Esophagus squamous epithelium (tissue), 5 donors: ENCODE data around the gene ANGEL2. TPM values are rescaled to one million over a fixed set of nuclear protein-coding genes. Genes with fewer than 3 reads are reported as not detected.

Experiments used
- DNase-seq: peaks from one replicate; lab custom pipeline; 2025; lab: John Stamatoyannopoulos, UW
- H3K27ac ChIP-seq, 4 donors: fragments of 200-600 bp; sonication (generic); one replicate each; pipeline ENCODE4 v1.5.1; 2016 to 2019; ENCODE audit warnings: mild to moderate bottlenecking in 1 of 4
- H3K27me3 ChIP-seq, 4 donors: fragments of 200-600 bp; sonication (generic); 1 replicate in 3 of 4; 2 replicates in 1 of 4; pipeline versions ENCODE4 v1.5.1 to v1.6.0; 2017 to 2021; ENCODE audit warnings: antibody characterized with exemption in 1 of 4
- H3K36me3 ChIP-seq, 3 donors: fragments of 200-600 bp; sonication (generic); one replicate each; pipeline ENCODE4 v1.5.1; 2016 to 2019
- H3K4me1 ChIP-seq, 3 donors: fragments of 200-600 bp; sonication (generic); one replicate each; pipeline ENCODE4 v1.5.1; 2017 to 2019
- H3K4me3 ChIP-seq, 4 donors: fragments of 200-600 bp; sonication (generic); 1 replicate in 3 of 4; 2 replicates in 1 of 4; pipeline ENCODE4 v1.5.1; 2016 to 2019; ENCODE audit warnings: mild to moderate bottlenecking in 2 of 4, moderate library complexity in 1 of 4
- H3K9me3 ChIP-seq, 3 donors: fragments of 200-600 bp; sonication (generic); one replicate each; pipeline ENCODE4 v1.5.1; 2016 to 2019
- POLR2A ChIP-seq, 4 donors: fragments of 450-650 bp; IDR thresholded peaks; one replicate each; pipeline ENCODE4 v1.6.1; 2017; ENCODE audit warnings: antibody characterized with exemption in 4 of 4, mild to moderate bottlenecking in 4 of 4, moderate library complexity in 3 of 4
- WGBS, 2 donors: methylation state at CpG; one replicate each; pipeline ENCODE4 v1.1.5; 2018; 5-methylcytosine and 5-hydroxymethylcytosine counted together
- intact Hi-C: fragments of 100-400 bp; cut with DNase I; formaldehyde crosslinking; loops from one replicate; pipeline ENCODE4 v1.15.0; 2022
- total RNA-seq, 4 donors: library from RNA; depleted of rRNA; stranded (reverse); fragments of >200 nt; gene quantifications; one replicate each; pipeline ENCODE4 v1.1.0, GENCODE V29; 2016
- TF ChIP-seq, protein P1 (sequence below), 6 experiments: fragments of 450-650 bp in 4 of 6; fragments of 200-600 bp in 2 of 6; sonication (generic) in 2 of 6; IDR thresholded peaks; one replicate each; pipeline ENCODE4 v1.5.1; 2016 to 2019; ENCODE audit warnings: antibody characterized with exemption in 6 of 6, mild to moderate bottlenecking in 4 of 6, moderate library complexity in 4 of 6
- donor health status: DM: yes; HTN: yes; CAD: no.

The ANGEL2 gene
- total RNA-seq, 4 donors from 2014 or later, result 15.8 to 48.3 (median 31.3) TPM

DNA sequence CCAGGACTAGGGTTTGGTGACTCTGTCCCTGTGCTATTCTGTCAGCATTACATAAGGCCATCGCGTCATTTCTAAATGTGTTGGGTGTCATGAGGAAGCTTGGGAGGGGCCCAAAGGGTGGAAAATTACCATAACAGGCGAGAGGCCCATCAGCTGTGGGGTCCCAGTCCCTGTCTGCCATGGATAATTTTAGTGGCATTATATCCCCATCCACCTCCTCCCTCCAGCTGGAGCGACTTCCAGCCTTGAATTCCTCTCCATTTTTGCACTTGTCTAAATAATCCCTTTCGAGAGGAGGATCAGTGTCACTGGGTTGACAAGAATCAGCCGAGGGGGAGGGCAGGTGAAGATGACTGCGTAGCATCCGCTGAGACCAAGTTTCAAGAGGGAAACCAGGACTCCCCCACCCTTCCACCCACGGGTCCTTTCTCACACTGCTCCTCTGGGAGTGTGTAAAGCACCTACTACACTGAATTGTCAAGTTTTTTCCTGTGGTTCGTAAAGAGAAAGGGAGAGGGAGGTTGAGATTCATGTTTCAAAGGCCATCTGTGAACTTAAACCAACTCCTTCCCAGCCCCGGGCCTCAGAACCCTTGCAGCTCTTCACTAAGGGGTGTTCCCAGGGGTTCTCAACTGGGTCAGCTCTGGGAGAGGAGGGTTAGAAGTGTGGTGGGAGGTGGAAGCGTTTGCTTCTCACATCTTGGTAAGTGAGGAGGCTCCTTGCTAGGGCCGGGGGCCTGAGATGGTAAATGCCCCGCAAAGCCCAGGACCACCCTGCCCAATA, 36.1 kb downstream of the ANGEL2 start:
- WGBS, 2 donors, result 62 to 86% methylated on average over 11 to 12 of the region's 14 CpGs
- no peak for DNase-seq
- peak overlapping the region in 3 of 4 donors; percentile 63 to 67 (median 64) for H3K27ac ChIP-seq

DNA sequence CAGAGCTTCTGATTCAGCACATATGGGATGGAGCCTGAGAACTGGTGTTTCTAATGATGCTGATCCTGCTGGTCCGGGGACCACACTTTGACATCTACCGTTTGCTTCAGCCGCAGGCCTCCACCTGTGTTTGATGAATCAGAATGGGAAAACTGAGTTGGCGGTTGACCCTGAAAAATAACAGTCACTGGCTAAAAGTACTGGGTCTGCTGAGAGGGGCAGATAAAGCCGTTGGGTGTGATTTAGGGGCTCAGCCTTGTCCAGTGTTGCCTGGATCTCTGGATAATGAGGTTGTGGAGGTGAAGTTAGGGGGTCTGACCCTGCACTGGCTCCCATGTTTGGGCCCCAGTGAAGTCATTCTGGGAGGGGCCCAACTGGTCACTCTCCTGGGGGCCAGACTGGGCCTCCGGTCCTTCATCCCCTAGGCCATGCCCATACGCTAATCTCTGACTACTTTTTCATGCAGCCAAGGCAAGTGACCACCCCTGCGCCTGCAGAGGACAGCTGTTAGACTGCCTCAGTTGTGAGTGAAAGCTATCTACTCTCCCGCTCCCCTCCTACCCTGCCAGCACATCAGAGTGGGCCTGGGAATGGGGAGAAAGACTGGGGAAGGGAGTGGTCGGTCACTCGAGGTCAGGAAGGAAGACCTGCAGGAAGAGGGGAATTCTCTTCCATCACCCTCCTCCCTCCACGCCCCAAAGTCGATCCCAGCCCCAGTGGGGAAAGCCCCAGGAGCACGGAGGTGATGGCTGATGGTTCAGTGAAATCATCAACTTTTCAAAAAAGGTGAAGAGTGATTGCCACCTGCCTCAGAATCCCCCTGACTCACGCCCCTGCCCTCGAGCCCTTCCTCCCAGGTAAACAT, 37.7 kb downstream of the ANGEL2 start:
- no peak for TF ChIP-seq POLR2A (IDR thresholded peaks at IDR 0.05)
- TF ChIP-seq, protein P1, sequence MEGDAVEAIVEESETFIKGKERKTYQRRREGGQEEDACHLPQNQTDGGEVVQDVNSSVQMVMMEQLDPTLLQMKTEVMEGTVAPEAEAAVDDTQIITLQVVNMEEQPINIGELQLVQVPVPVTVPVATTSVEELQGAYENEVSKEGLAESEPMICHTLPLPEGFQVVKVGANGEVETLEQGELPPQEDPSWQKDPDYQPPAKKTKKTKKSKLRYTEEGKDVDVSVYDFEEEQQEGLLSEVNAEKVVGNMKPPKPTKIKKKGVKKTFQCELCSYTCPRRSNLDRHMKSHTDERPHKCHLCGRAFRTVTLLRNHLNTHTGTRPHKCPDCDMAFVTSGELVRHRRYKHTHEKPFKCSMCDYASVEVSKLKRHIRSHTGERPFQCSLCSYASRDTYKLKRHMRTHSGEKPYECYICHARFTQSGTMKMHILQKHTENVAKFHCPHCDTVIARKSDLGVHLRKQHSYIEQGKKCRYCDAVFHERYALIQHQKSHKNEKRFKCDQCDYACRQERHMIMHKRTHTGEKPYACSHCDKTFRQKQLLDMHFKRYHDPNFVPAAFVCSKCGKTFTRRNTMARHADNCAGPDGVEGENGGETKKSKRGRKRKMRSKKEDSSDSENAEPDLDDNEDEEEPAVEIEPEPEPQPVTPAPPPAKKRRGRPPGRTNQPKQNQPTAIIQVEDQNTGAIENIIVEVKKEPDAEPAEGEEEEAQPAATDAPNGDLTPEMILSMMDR (IDR thresholded peaks at IDR 0.05), result no peak
- Histone ChIP-seq H3K4me3 (no peak overlapping the region), H3K9me3 (no peaks in the 10 kb centered on the region), H3K27ac (peak overlapping the region in 2 of 4 donors; percentile 30 to 64), H3K27me3 (no peaks in the 10 kb centered on the region), H3K4me1 (peaks cover 3 to 31% (median 21%) of the 10 kb centered on the region in 3 donors), H3K36me3 (no peaks in the 10 kb centered on the region)
- 56 to 60% methylated on average over 9 to 12 of the region's 16 CpGs for WGBS, 2 donors
- DNase-seq, result no peak
- intact Hi-C loops, result no loop called here

More for the DNA sequence above, 36.1 kb downstream of the ANGEL2 start:
- intact Hi-C loops, result no loop called here
- Histone ChIP-seq H3K27me3 (no peaks in the 10 kb centered on the region), H3K36me3 (no peaks in the 10 kb centered on the region), H3K9me3 (no peaks in the 10 kb centered on the region), H3K4me1 (peaks cover 3 to 31% (median 21%) of the 10 kb centered on the region in 3 donors), H3K4me3 (no peak overlapping the region)
- TF ChIP-seq, protein P1 (IDR thresholded peaks at IDR 0.05), result no peak
- no peak for TF ChIP-seq POLR2A (IDR thresholded peaks at IDR 0.05)

DNA sequence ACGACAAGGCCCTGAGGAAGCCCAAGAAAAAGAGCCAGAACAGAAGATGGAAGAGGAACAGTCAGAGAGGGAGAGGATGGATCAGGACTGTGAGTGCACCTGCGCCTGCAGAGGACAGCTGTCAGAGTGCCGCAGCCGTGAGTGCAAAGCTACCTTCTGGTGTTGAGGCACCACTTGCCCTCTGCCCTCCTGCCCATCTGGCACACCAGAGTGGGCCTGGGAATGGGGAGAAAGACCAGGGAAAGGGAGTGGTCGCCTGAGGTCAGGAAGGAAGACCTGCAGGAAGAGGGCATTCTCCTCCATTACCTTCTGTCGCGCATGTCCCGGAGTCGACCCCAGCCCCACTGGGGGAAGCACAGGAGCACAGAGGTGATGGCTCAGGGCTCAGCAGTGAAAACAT, 39.1 kb downstream of the ANGEL2 start:
- Histone ChIP-seq H3K9me3 (no peaks in the 10 kb centered on the region), H3K4me1 (peaks cover 3 to 19% (median 15%) of the 10 kb centered on the region in 3 donors), H3K27me3 (no peaks in the 10 kb centered on the region), H3K36me3 (no peaks in the 10 kb centered on the region), H3K27ac (no peak overlapping the region), H3K4me3 (no peak overlapping the region)
- WGBS, 2 donors, result 90 to 91% methylated on average over 9 of the region's 9 CpGs
- TF ChIP-seq, protein P1 (IDR thresholded peaks at IDR 0.05), result no peak
- TF ChIP-seq POLR2A (IDR thresholded peaks at IDR 0.05), result no peak
- intact Hi-C loops, result no loop called here
- no peak for DNase-seq

DNA sequence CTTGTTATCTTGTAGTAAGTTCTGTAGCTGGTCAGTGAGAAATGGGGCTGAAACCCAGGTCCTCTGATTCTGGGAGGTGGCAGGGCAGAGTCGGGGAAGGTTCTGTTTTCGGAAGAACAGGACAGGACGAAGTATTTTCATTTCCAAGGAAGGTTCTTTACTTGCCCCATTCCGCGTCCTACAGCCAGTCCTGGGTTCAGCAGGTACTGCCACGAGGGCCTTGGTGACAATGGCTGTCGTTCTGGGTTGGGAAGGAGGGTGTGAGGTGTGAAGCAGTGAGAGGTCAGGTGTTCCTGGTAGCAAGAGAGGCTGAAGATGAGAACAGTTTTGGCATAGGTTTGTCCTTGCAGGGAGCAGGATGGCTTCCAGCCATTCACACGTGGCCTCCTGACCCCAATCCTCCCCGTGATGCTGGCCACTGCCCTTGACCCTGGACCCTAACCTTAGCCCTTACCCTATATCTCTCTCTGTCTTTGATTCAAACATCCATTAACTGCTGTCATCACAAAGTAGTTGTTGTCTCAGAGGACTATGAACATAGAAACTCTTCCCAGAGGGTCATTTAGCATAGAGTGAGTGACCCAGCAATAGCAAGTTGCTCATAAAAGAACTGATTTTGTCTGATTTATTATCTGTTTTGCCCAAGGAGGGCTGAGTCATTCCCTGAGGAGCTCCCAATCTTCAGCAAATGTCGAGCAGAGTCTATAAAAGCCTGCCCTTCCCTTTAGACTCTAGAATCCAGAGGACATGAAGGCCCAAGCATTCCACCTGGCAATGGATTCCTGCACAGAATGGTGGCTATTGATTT, 40.4 kb downstream of the ANGEL2 start:
- no peaks in the 10 kb centered on the region for H3K9me3 ChIP-seq
- no peaks in the 10 kb centered on the region for H3K27me3 ChIP-seq
- no peak for TF ChIP-seq POLR2A (IDR thresholded peaks at IDR 0.05)
- TF ChIP-seq, protein P1 (IDR thresholded peaks at IDR 0.05), result no peak
- intact Hi-C loops, result no loop called here
- WGBS, 2 donors, result 75 to 78% methylated on average over 8 to 10 of the region's 10 CpGs
- no peaks in the 10 kb centered on the region for H3K36me3 ChIP-seq
- DNase-seq, result no peak
- H3K4me1 ChIP-seq, result peaks cover 0 to 7% (median 2%) of the 10 kb centered on the region in 3 donors
- no peak overlapping the region for H3K4me3 ChIP-seq
- no peak overlapping the region for H3K27ac ChIP-seq
